ENCODE results near the gene PSG5. TPM values are rescaled to one million over a fixed set of nuclear protein-coding genes. Genes with fewer than 3 reads are reported as not detected.
"Not testable (repeated sequence)": the region's sequence is repeated elsewhere in the genome, so short reads cannot be mapped to it uniquely, and the experiment has no call there.

PSG5 gene
- total RNA-seq, 1 experiment from 2014 or later: not detected

- TF ChIP-seq CTCF (IDR thresholded peaks at IDR 0.05): peak; percentile 44
- H3K4me3 Mint-ChIP-seq; H3K9me3 Mint-ChIP-seq; ATAC-seq; H3K4me1 Mint-ChIP-seq; H3K36me3 Mint-ChIP-seq; H3K27me3 Mint-ChIP-seq (ENCODE audit: low read depth); H3K27ac Mint-ChIP-seq; CTCF ChIA-PET; POLR2A ChIA-PET: not testable (repeated sequence)
- DNase-seq (ENCODE audit: low spot score): peak; percentile 77
These were observed 12.5 kb upstream of the PSG5 start for GRCh38 chr19:43198686-43199419.

GRCh38 chr19:43197666-43198397 lies 11.5 kb upstream of the PSG5 start:
- H3K27ac Mint-ChIP-seq, H3K9me3 Mint-ChIP-seq, POLR2A ChIA-PET: not testable (repeated sequence)

GRCh38 chr19:43194397-43194796 lies 8.1 kb upstream of the PSG5 start:
- ATAC-seq; H3K27ac Mint-ChIP-seq; H3K9me3 Mint-ChIP-seq; H3K4me3 Mint-ChIP-seq; POLR2A ChIA-PET; H3K27me3 Mint-ChIP-seq (ENCODE audit: low read depth); H3K4me1 Mint-ChIP-seq; H3K36me3 Mint-ChIP-seq; DNase-seq (ENCODE audit: low spot score); CTCF ChIA-PET: not testable (repeated sequence)

More at GRCh38 chr19:43197666-43198397, 11.5 kb upstream of the PSG5 start:
- H3K27me3 Mint-ChIP-seq (ENCODE audit: low read depth); ATAC-seq; H3K4me1 Mint-ChIP-seq; H3K4me3 Mint-ChIP-seq; CTCF ChIA-PET; H3K36me3 Mint-ChIP-seq; DNase-seq (ENCODE audit: low spot score): not testable (repeated sequence)

GRCh38 chr19:43192381-43193155 lies 6.2 kb upstream of the PSG5 start:
- POLR2A ChIA-PET; H3K9me3 Mint-ChIP-seq; DNase-seq (ENCODE audit: low spot score); H3K4me1 Mint-ChIP-seq; ATAC-seq; H3K27ac Mint-ChIP-seq; H3K4me3 Mint-ChIP-seq; H3K27me3 Mint-ChIP-seq (ENCODE audit: low read depth); H3K36me3 Mint-ChIP-seq: not testable (repeated sequence)
- CTCF ChIA-PET: interaction anchor here (1.0 to 1.2 kb wide), 2 partner anchors 240 to 254 kb away, joined by 3 read pairs; no protein-coding TSS in a partner anchor

- POLR2A ChIA-PET; H3K4me3 Mint-ChIP-seq; H3K27ac Mint-ChIP-seq; H3K36me3 Mint-ChIP-seq; CTCF ChIA-PET; H3K4me1 Mint-ChIP-seq; ATAC-seq; H3K9me3 Mint-ChIP-seq; H3K27me3 Mint-ChIP-seq (ENCODE audit: low read depth): not testable (repeated sequence)
- DNase-seq (ENCODE audit: low spot score): peak; percentile 34
- peak; percentile 45 for TF ChIP-seq CTCF (IDR thresholded peaks at IDR 0.05)
These were observed 1.8 kb upstream of the PSG5 start for GRCh38 chr19:43188092-43188491.

GRCh38 chr19:43181869-43182771 lies 4.2 kb downstream of the PSG5 start:
- H3K4me1 Mint-ChIP-seq; H3K27ac Mint-ChIP-seq; ATAC-seq; H3K36me3 Mint-ChIP-seq; H3K27me3 Mint-ChIP-seq (ENCODE audit: low read depth); CTCF ChIA-PET; POLR2A ChIA-PET; H3K4me3 Mint-ChIP-seq; DNase-seq (ENCODE audit: low spot score); H3K9me3 Mint-ChIP-seq: not testable (repeated sequence)

All from WTC11 (cell line).